Cortex of kidney (tissue), 1 donor: ENCODE data around the gene FAM98A.

Experiments
- DNase-seq: peaks from one replicate; lab custom pipeline; 2025; lab: John Stamatoyannopoulos, UW

The FAM98A gene

DNA sequence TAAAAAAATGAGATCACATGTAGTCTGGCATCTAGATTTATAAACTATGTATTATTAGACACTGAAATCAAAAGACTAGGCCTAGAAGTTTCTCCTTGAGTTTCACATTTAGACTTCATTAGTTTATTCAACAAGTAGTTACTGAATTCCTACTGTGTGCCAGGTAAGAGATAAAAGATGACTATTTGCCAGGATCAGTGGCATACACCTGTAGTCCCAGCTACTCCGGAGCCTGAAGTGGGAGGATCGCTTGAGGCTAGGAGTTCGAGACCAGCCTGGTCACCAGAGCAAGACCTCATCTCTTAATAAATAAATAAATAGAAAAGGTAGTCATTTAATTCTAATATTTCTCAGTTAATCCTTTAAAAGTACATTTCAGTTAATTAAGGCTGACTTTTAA is 2.1 kb downstream of the FAM98A start:
- no peak for DNase-seq

DNA sequence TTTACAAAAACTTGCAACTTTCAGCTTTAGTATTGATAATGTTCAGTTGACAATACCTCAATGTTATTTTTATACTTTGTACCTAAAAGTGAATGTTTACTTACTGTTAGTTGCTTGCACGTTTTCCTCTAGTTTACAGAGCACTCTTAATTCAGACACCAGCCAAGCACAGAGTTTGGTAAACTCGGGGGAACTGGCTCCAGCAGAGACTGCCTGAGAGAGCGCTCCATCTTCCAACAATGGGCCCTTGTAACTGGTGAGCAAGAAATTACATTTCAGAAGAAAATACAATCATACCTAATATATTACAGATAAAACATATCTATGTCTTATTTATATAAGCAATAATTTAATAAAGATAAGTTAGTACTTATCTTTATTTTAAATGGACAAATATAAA is 3.7 kb downstream of the FAM98A start:
- DNase-seq, result no peak

DNA sequence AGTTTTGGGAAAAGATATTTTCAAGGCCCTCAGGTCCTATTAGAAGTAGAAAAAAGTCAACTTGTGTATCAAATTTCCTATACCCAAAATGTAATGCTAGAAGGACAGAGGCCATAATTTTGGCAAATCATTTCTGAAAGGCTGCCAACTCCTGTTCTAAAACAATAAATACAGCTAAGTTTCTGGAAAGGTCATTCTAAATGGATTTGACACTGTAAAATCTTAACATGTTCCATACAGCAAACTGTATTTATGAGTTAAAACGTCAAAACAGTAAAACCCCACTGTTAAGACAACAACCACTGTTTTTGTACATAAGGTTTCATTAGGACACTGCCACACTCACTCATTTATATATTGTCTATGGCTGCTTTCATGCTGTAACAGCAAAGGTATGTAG is 9.7 kb downstream of the FAM98A start:
- DNase-seq, result no peak

DNA sequence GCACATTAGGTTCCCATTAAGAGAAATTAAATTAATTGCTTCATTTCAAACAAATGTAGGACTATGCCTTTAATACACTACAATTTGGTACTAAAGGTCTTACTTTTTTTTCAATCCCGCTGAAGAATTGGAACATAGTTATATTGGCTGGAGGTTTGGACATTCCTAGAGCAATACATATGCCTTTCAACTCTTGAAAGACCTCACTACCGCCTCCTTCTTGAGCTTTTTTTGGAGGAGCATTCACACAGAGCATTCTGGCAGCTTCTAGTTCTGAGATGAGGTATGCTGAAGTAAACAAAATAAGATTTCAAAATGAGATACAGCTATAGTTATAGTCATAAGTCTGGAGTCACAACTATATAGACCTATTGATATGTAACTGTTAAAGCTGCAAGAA is 10.9 kb downstream of the FAM98A start:
- no peak for DNase-seq

DNA sequence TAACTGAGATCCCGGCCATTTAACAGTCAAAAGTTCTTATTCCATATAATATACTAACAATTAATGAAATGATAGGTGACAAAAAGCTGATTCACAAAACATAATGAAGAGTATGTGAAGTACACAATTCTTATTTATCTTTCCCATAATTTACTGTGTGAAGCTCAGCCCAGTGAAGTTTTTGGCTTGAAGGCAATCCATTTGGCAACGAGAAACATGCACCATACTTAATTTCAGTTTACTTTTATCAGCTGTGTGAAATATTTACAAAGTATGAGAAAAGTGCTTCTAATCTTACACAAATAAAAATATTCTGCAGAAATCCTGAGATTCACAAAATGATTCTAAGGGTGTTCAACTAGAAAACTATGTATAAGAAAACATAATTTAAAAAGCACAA is 12.3 kb downstream of the FAM98A start:
- no peak for DNase-seq

DNA sequence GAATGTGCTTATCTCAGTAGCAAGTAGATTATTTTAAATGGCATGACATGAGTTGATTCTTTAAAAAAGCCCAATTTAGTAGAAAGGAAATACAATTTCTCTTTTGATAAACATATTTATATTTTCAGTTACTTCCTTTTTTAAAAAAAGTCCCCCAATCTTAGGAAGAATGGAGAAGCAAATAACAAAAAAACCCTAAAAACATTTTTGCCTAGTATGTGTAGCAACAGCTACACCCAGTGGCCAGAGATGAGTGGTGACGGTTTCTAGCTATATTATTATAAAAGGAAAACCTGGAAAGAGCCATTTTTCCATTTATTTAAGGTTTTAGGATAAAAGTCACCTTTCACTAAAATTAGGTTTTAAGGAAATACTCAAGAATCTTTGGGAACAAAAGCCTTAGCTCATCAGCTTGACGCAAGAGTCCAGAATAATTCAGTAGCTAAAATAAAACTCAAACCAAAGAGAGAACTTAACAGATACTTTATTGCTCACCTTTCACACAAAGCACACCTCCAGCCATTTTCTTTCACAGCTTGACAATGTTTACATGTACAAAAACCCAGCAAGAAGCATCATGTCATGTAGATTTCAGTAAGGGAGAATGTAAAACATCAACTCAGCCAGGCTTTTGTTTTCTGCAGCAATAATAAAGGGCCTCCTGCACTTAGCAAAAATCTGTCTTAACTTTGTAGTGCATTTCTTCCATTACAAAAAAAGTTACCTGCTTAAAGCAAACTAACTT is 15.7 kb downstream of the FAM98A start:
- DNase-seq, result no peak

DNA sequence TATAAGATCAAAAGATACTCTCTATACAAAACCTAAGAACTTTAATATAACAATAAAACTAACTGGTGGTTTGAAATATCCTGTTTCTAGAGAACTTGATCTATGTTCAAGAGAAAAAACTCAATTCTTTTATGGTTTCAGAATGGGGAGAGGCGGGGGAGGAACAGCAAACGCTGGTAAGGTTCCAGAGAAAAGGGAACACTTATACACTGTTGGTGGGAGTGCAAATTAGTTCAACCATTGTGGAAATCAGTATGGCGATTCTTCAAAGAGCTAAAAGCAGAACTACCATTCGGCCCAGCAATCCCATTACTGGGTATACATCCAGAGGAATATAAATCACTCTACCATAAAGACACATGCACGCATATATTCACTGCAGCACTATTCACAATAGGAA is 17.2 kb downstream of the FAM98A start:
- no peak for DNase-seq

DNA sequence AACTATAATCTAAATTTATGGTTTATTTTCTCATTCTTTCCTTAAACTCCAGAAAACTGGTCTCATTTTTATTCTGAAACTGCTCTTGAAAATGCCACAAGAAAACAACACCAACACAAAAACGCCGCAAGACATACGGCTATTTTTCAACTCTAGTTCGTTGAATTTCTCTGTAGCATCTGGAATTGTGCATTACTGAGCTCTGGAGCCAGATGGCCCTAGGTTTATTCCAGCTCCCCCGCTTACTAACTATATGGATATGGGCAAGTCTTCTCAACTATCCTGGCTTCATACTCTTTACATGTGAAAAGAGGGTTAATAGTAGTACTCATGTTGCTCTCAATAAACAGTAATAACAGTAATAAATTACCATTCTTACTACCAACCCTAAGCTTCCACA is 19.9 kb downstream of the FAM98A start:
- no peak for DNase-seq

DNA sequence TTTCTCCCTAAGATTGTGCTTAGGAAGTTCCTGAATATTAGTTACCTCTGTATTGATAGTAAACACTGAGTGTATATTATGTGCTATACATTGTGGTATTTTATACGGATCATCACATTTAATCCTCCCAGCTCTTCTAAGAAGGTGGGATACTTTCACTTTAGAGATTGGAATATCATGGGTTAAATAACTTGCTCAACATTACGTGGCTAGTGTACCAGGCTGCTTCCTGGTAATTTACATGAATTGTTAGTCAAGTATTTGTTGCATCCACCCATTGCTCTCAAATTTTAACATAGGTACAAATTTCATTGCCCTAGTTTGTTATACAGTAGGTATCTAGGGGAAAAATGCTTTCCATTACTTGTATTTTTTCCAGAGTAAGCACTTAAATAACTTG is 21.4 kb downstream of the FAM98A start:
- DNase-seq, result no peak

DNA sequence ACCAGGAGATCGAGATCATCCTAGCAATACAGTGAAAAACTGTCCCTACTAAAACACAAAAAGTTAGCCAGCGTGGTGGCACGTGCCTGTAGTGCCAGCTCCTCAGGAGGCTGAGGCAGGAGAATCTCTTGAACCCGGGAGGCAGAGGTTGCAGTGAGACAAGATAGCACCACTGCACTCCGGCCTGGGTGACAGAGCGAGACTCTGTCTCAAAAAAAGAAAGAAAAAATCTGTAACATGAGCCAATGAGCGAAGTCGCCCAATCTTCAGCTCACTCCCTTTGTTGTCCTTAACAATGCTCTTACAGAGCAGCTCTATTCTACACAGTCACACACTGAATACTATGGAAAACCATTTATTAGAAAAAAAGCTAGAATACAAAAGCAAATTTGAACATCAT is 22.0 kb downstream of the FAM98A start:
- DNase-seq, result no peak

DNA sequence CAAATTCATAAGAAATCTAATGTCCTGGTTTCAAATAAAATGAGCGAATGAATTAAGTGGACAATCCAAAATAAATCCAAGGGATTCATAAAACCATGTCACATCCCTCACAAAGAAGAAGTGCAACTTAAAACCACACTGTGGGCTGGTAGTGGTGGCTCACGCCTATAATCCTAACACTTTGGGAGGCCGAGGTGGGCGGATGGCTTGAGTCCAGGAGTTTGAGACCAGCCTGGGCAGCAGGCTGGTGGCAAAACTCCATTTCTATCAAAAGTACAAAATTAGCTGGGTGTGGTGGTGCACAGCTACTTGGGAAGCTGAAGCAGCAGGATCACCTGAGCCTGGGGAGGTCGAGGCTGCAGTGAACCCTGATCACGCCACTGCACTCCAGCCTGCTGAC is 25.4 kb downstream of the FAM98A start:
- no peak for DNase-seq

DNA sequence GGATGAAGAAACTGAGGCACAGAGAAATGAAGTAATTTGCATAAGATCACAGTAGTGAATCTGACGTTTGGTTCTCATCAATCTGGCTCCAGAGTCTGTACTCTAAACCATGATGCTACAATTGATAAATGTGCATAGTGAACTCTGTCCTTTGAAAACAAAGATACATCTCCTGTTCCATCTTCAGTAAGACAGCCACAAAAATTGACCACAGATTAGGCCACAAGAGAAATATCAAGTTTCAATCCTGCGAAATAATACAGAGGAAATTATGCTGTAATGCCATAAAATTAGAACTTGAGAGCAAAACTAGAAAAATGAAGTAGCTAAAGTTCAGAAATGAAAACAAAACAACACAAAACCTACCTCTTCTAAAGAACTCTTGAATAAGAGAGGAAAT is 28.4 kb downstream of the FAM98A start:
- DNase-seq, result no peak

DNA sequence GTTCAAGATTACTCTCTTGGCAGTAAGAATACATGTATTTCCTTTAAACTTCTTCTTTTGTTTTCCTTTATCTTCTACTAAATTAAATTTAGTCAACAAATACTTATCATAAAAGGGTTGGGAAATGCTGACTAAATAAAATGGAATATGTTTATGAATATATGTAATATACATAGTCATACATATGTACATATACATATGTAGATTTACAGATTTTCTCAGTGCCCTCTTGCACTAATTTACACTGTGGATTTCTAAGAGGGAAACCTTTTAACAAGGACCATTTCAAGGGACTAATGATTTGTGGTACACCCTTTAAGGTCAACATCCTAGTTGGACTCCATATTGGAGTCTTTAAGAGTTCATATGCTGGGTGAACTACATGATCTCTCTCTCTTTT is 37.2 kb downstream of the FAM98A start:
- no peak for DNase-seq

DNA sequence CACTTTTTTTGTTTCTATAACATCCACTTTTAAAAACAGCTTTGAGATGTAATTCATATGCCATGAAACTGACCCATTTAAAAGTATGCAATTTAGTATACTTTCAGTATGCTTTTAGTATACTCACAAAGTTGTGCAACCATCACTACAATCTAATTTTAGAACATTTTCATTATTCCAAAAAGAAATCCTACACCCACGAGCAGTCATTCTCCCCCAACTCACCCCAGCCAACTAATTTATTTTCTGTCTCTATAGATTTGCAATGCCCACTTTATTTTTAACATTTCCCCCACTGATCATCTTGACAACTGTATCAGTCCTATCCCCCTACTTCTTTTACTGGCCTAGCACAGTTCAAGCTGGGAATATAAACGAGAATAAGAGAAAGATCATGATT is 39.1 kb downstream of the FAM98A start:
- DNase-seq, result no peak

DNA sequence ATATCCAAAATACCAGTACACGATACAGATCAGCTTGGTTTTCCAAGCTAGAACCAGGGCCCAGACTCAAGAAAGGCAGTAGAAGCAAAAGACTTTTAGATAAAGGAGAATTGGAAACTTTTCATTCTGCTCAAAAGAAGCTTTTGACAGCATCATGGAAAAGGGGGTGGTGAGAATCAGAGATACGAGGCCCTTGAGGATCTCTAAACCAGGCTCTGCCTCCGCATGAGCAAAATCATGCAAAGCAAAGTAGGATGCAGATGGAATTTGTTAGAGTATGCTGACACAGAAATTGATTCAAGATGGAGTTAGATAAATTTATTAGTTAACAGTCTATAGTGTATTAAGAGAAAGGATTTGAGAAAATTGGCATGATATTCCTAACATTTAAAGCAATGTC is 39.8 kb downstream of the FAM98A start:
- DNase-seq, result no peak

DNA sequence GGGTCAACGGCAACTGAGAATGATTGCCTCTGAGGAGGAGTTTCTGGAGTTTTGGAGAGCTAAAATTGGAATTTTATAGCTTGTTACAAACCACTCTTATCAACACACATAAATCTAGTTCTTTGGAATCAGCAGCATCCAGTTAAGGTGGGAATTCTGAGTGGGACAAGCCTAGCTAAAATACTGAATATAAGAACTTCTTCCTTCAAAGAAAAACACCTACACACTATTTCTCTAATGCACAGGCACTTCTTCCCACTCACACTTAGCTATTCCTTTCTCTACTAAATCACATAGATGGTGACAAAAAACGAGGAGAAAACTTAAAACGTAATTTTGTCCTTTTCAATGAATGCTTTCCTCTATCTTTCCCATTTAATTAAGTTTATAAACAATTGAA is 43.4 kb downstream of the FAM98A start:
- DNase-seq, result no peak

DNA sequence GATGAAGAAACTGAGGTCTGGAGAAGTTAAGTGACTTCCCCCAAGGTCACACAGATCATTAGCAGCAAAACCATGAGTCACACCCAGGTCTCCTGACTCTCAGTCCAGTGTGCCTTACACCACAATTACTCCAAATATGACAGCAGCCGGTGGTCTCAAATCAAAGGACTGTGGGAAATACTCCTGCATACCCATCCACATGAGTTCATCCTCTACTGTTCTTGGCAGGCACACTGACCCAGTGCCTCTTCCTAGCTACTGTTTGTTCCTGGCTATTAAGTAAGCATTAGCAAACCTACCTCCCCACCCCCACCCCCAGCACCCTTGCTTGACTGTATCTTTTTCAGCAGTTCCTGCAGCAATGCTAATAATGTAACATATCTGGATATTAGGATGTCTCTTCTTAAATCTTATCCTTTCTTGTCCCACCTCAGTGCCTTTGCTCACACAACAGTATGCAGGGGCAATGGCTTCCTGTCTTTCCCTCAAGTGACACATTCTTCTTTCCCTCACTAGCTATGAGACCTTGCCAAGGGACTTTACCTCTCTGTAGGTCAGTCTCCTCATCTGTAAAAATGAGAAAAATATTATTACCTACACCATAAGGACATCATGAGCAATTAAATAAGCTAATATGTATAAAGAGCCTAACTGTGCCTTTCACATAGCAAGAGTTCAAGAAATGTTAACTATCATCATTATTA is 46.2 kb downstream of the FAM98A start:
- DNase-seq, result no peak

DNA sequence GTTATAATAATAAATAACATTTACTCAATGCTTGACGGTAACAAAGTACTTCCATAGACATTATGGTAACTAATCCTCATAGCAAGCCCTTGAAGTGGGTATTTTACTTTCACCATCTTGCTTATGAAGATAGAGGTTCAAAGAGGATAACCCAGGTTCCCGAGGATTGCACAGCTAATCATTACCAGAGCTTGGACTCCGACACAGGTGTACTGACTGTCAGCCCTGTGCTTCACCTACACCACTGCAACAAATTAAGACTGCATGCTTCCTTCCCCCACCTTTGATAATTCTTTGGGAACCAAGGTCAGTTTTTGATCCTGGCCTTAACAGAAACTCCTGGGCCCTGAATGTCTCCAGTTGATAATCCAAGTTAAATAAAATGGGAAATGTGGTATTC is 48.9 kb downstream of the FAM98A start:
- no peak for DNase-seq

DNA sequence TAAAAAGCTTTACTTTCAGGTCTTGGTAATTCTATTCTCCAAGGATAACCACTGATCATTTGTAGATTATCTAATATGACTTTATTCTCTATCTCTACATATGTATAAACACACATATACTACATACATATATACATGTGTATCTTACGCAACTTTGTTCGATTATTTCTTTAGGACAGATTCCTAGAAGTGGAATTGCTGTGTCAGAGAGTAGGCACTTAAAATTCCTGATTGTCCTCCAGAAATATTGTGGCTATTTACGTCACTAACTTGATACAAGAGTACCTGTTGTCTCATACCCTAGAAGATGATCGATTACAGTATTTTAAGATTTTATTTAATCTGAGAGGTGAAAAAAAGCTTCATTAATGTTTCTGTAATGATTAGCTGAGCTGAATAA is 57.9 kb downstream of the FAM98A start:
- no peak for DNase-seq

DNA sequence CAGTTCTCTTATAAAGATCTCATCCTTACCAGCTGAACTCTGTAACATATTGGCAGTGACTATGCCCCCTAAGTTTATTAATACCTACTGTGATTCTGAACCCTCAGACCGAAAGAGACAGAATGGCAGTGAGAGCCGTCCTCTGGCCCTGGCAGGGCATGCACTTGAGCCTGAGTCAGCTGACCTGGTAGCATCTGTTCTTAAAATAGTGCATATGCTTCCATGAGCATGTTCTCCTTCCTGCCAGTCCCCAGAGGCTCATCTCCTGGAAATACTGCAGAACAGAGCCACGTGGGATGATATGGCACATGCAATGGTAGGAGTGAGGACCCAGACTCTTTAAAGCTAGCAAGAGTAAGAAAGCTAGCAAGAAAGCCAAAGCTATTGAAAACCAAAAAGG is 63.7 kb downstream of the FAM98A start:
- no peak for DNase-seq
